ENCODE data around the gene OSCP1.

GRCh38 chr1:36440646-36441045 lies 9.6 kb downstream of the OSCP1 start:
- TF ChIP-seq, protein P1, sequence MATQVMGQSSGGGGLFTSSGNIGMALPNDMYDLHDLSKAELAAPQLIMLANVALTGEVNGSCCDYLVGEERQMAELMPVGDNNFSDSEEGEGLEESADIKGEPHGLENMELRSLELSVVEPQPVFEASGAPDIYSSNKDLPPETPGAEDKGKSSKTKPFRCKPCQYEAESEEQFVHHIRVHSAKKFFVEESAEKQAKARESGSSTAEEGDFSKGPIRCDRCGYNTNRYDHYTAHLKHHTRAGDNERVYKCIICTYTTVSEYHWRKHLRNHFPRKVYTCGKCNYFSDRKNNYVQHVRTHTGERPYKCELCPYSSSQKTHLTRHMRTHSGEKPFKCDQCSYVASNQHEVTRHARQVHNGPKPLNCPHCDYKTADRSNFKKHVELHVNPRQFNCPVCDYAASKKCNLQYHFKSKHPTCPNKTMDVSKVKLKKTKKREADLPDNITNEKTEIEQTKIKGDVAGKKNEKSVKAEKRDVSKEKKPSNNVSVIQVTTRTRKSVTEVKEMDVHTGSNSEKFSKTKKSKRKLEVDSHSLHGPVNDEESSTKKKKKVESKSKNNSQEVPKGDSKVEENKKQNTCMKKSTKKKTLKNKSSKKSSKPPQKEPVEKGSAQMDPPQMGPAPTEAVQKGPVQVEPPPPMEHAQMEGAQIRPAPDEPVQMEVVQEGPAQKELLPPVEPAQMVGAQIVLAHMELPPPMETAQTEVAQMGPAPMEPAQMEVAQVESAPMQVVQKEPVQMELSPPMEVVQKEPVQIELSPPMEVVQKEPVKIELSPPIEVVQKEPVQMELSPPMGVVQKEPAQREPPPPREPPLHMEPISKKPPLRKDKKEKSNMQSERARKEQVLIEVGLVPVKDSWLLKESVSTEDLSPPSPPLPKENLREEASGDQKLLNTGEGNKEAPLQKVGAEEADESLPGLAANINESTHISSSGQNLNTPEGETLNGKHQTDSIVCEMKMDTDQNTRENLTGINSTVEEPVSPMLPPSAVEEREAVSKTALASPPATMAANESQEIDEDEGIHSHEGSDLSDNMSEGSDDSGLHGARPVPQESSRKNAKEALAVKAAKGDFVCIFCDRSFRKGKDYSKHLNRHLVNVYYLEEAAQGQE (IDR thresholded peaks at IDR 0.05; ENCODE audit: insufficient read depth in 1 of 2, low read depth in 2 of 2, low read length in 1 of 2), result no peak
- no peak for TF ChIP-seq POLR2AphosphoS5 (IDR thresholded peaks at IDR 0.05; ENCODE audit: low read depth, low read length)
- no peak for TF ChIP-seq CTCF (IDR thresholded peaks at IDR 0.05)
- no peak for TF ChIP-seq TCF7L2 (IDR thresholded peaks at IDR 0.05; ENCODE audit: low read depth, low read length)
- no peak for TF ChIP-seq SIN3A (IDR thresholded peaks at IDR 0.05; ENCODE audit: borderline replicate concordance, insufficient read depth, low read depth, low read length)
